ENCODE measurements around the gene GNE. TPM values are rescaled to one million over a fixed set of nuclear protein-coding genes. Genes with fewer than 3 reads are reported as not detected.

Gene GNE
- total and polyA plus RNA-seq, 9 of the 15 experiments (the other 6 are each of a cell fraction or from before 2014, with no cell fraction given), result 5.1 to 18.6 (median 12.0) TPM

GRCh38 chr9:36218011-36218410 lies 40.2 kb downstream of the GNE start (continued):
- no peak for TF ChIP-seq THAP12 (CRISPR knock-in tag; IDR thresholded peaks at IDR 0.05)
- no peak for TF ChIP-seq IRF9 (tag; IDR thresholded peaks at IDR 0.05)
- no peak for TF ChIP-seq ZBTB26 (CRISPR knock-in tag; IDR thresholded peaks at IDR 0.05)

- BruUV-seq (replicated peaks), result no TSS peak
- ATAC-seq (no peak), DNase-seq (ENCODE audit: extremely low read depth in 1 of 4, low spot score in 3 of 4) (no peak), FAIRE-seq (no peak)
- no peak overlapping the region for H3K9ac ChIP-seq (ENCODE audit: insufficient read depth in 1 of 2, low read depth in 2 of 2, low read length in 2 of 2)
- intact Hi-C loops (cut with micrococcal nuclease), result no loop called here
- no peaks in the 10 kb centered on the region for H3K27me3 ChIP-seq (ENCODE audit: control insufficient read depth in 2 of 2, insufficient read depth in 2 of 2, low read length in 2 of 2)
- H3K9me1 ChIP-seq (ENCODE audit: control insufficient read depth, insufficient read depth, low read length), result no peaks in the 10 kb centered on the region
- ChIA-PET POLR2A (interaction anchor here (0.6 to 1.2 kb wide), 3 partner anchors 10 to 171 kb away, joined by 3 to 4 read pairs (median 3); no protein-coding TSS in a partner anchor), CTCF (ENCODE audit: low intra/inter-chr PET ratio) (no interaction called here)
- no peak overlapping the region for H3K27ac ChIP-seq (ENCODE audit: extremely low read depth, low read depth, low read length)
- H3K4me1 ChIP-seq (replicated peaks in 1 of 2; ENCODE audit: control insufficient read depth in 2 of 2, insufficient read depth in 2 of 2, low read length in 2 of 2), result peaks cover 11 to 28% of the 10 kb centered on the region in 2 experiments
- H4K20me1 ChIP-seq (replicated peaks; ENCODE audit: control insufficient read depth, insufficient read depth, low read length), result peaks cover 6% of the 10 kb centered on the region; the same call in 1 of the 2 replicates
- peaks cover 3% of the 10 kb centered on the region; the same call in 1 of the 3 replicates for H3K79me2 ChIP-seq (ENCODE audit: control insufficient read depth, insufficient read depth, low read length)
- WGBS (ENCODE audit: insufficient coverage, low coverage, missing lambda C conversion rate), result 84% methylated on average over 12 of the region's 13 CpGs
- H3K4me3 ChIP-seq, result no peak overlapping the region
- no peak overlapping the region for H2AFZ ChIP-seq (ENCODE audit: low read depth, low read length)
- no peak overlapping the region for H3K4me2 ChIP-seq (ENCODE audit: insufficient read depth, low read length)
- in situ Hi-C loops (cut with MboI), result no loop called here
- H3K36me3 ChIP-seq (ENCODE audit: control insufficient read depth, insufficient read depth, low read length), result peaks cover 84% of the 10 kb centered on the region
- H3K9me3 ChIP-seq (replicated peaks; ENCODE audit: control insufficient read depth, insufficient read depth, low read depth, low read length), result no peaks in the 10 kb centered on the region
- TF ChIP-seq MEIS2 (IDR thresholded peaks at IDR 0.05; ENCODE audit: partially characterized antibody) (no peak), ZBTB2 (IDR thresholded peaks at IDR 0.05) (no peak), AFF1 (IDR thresholded peaks at IDR 0.05; ENCODE audit: low read depth in 1 of 2, partially characterized antibody in 2 of 2) (no peak), ZNF3 (CRISPR knock-in tag; IDR thresholded peaks at IDR 0.05) (no peak), RNF2 (IDR thresholded peaks at IDR 0.05) (no peak), ZC3H4 (CRISPR knock-in tag; IDR thresholded peaks at IDR 0.05; ENCODE audit: borderline replicate concordance) (no peak)
Measured at GRCh38 chr9:36217256-36217968, 40.8 kb downstream of the GNE start.

Data from K562 (cell line).